HUES64 (cell line): ENCODE data around the gene AKT3.

Experiments used
- H3K27ac ChIP-seq: 2 replicates; pipeline ENCODE4 v1.7.0; 2013; ENCODE audit warnings: low read depth, low read length, inconsistent platforms
- H3K27me3 ChIP-seq: 2 replicates; pipeline ENCODE4 v1.6.1; 2013; ENCODE audit warnings: mild to moderate bottlenecking, low read length; ENCODE audit not compliant: insufficient read depth
- H3K36me3 ChIP-seq: 2 replicates; pipeline ENCODE4 v1.6.1; 2013; ENCODE audit warnings: mild to moderate bottlenecking, low read length; ENCODE audit not compliant: insufficient read depth
- H3K4me1 ChIP-seq: 2 replicates; pipeline ENCODE4 v1.6.1; 2013; ENCODE audit warnings: mild to moderate bottlenecking, low read length, moderate library complexity; ENCODE audit not compliant: insufficient read depth
- H3K4me3 ChIP-seq: 2 replicates; pipeline ENCODE4 v1.5.1; 2013; ENCODE audit warnings: mild to moderate bottlenecking, low read length, moderate library complexity
- H3K9ac ChIP-seq: 2 replicates; pipeline ENCODE4 v1.6.1; 2013; ENCODE audit warnings: mild to moderate bottlenecking, low read depth, low read length
- H3K9me3 ChIP-seq: 2 replicates; pipeline ENCODE4 v1.6.1; 2013; ENCODE audit warnings: low read depth, low read length; ENCODE audit not compliant: insufficient read depth
- WGBS: fragments of 150-250, 120-280 bp; methylation state at CpG from one replicate; pipeline ENCODE4 v1.1.7; 2013; ENCODE audit warnings: missing lambda C conversion rate; 5-methylcytosine and 5-hydroxymethylcytosine counted together

Gene AKT3

GRCh38 chr1:243490748-243491686 lies 359.0 kb downstream of the AKT3 start:
- Histone ChIP-seq H3K27ac (peak overlapping the region; percentile 96), H3K4me1 (peaks cover 41% of the 10 kb centered on the region)
- 49% methylated on average over 7 of the region's 8 CpGs for WGBS

GRCh38 chr1:243489681-243490546 lies 360.1 kb downstream of the AKT3 start:
- no peaks in the 10 kb centered on the region for H3K36me3 ChIP-seq
- peak overlapping the region; percentile 96 for H3K27ac ChIP-seq
- H3K4me3 ChIP-seq: no peak overlapping the region
- no peaks in the 10 kb centered on the region for H3K9me3 ChIP-seq
- 58% methylated on average over 21 of the region's 21 CpGs for WGBS
- H3K9ac ChIP-seq: peak overlapping the region; percentile 53
- peaks cover 38% of the 10 kb centered on the region for H3K4me1 ChIP-seq
- no peaks in the 10 kb centered on the region for H3K27me3 ChIP-seq

More at GRCh38 chr1:243490748-243491686, 359.0 kb downstream of the AKT3 start:
- Histone ChIP-seq H3K4me3 (no peak overlapping the region), H3K27me3 (no peaks in the 10 kb centered on the region), H3K9me3 (no peaks in the 10 kb centered on the region), H3K9ac (peak overlapping the region; percentile 53), H3K36me3 (no peaks in the 10 kb centered on the region)

DNA sequence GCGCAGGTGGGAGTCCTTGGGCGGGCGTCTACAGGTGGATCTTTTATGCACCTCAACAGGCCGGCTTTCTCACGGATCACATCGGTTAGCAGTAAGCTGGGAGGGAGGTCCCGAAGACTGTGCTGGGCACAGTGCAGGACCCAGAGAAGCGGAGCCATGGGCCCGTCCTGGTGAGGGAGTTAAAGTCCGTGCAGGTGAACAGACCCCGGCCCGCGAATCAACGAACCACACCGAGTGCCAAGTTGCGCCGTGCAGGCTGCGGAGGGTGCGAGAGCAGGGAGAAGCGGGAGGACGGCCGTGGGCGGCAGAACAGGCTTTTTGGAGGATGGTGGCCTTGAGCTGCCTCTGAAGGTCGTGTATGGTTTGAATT lies 360.9 kb downstream of the AKT3 start:
- no peaks in the 10 kb centered on the region for H3K27me3 ChIP-seq
- no peaks in the 10 kb centered on the region for H3K36me3 ChIP-seq
- H3K9ac ChIP-seq: 0 out of 2 replicates have a peak overlapping the region, but pooled peaks have one; percentile 5
- H3K4me1 ChIP-seq: peaks cover 35% of the 10 kb centered on the region
- H3K9me3 ChIP-seq: no peaks in the 10 kb centered on the region
- 91% methylated on average over 24 of the region's 24 CpGs for whole genome bisulfite sequencing
- H3K4me3 ChIP-seq: no peak overlapping the region
- H3K27ac ChIP-seq: 0 out of 2 replicates have a peak overlapping the region, but pooled peaks have one; percentile 17

DNA sequence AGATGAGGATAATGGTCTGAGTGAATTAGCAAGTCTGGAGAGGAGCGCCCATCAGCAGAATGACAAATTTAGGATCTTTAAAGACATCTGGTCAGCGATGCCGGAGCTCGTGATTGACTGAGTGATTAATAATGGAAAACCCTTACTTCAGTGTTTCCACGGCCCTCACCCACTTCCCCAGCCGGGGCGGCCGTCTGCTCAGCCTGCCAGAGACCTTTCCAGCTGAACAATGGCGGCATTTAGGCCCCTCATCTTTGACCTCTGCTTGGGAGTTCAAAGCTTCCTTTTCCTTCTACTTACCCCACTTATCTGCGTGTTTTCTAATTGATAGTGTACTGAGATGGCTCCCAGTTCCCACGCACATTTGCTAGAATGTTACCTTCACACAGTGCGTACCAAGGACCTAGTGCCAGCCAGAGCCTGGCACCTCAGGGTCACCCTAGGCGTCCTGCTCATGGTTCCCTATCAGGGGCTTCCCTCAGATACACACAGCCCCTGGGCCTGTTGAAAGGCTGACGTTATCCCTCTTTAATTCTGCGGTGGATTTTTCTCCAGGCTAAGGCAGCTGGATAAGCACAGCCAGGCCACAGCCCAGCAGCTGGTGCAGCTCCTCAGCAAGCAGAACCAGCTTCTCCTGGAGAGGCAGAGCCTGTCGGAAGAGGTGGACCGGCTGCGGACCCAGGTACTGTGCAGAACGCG lies 361.4 kb downstream of the AKT3 start:
- H3K9ac ChIP-seq: no peak overlapping the region
- peaks cover 34% of the 10 kb centered on the region for H3K4me1 ChIP-seq
- no peaks in the 10 kb centered on the region for H3K9me3 ChIP-seq
- no peaks in the 10 kb centered on the region for H3K36me3 ChIP-seq
- peaks cover 4% of the 10 kb centered on the region; the same call in 1 of the 2 replicates for H3K27me3 ChIP-seq
- WGBS: 94% methylated on average over 20 of the region's 20 CpGs
- H3K27ac ChIP-seq: no peak overlapping the region
- no peak overlapping the region for H3K4me3 ChIP-seq

- H3K9me3 ChIP-seq: no peaks in the 10 kb centered on the region
- H3K27ac ChIP-seq: no peak overlapping the region
- H3K4me1 ChIP-seq: peaks cover 31% of the 10 kb centered on the region
- H3K27me3 ChIP-seq: peaks cover 8% of the 10 kb centered on the region
- no peak overlapping the region for H3K4me3 ChIP-seq
- WGBS: 95% methylated on average over 40 of the region's 40 CpGs
- no peaks in the 10 kb centered on the region for H3K36me3 ChIP-seq
- no peak overlapping the region for H3K9ac ChIP-seq
Observed at GRCh38 chr1:243487649-243488227, 362.3 kb downstream of the AKT3 start.

DNA sequence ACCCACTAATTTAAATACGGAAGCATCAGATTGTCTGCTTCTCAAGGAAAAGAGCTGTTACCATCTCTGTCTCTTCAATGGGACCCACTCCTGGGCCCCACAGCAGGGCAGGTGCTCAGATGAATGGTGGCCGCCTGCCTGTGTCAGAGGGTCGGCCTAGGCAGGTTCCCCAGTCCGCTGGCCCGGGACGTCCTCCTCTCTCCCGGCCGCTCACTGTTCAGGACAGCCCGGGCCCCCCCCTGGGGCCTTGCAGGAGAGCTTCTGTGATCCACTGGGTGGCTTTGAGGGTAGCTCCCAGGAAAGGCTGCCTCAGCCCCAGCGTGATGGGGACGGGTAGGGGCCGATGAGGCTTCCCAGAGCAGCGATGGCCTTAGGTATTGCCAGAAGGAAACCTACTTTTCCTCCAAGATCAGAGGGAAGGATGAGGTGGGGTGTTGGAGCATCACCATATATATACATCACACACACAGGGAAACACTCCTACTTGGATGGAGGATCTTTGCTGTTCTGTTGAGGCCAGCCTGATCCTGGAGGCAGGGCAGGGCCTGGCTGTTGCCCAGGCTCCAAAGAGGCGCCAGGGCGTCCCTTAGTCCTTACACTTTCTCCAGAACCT lies 362.9 kb downstream of the AKT3 start:
- Histone ChIP-seq H3K27ac (no peak overlapping the region), H3K36me3 (no peaks in the 10 kb centered on the region), H3K4me3 (no peak overlapping the region), H3K27me3 (peaks cover 14% of the 10 kb centered on the region), H3K9me3 (no peaks in the 10 kb centered on the region), H3K9ac (no peak overlapping the region), H3K4me1 (peaks cover 31% of the 10 kb centered on the region)
- WGBS: 94% methylated on average over 15 of the region's 15 CpGs

DNA sequence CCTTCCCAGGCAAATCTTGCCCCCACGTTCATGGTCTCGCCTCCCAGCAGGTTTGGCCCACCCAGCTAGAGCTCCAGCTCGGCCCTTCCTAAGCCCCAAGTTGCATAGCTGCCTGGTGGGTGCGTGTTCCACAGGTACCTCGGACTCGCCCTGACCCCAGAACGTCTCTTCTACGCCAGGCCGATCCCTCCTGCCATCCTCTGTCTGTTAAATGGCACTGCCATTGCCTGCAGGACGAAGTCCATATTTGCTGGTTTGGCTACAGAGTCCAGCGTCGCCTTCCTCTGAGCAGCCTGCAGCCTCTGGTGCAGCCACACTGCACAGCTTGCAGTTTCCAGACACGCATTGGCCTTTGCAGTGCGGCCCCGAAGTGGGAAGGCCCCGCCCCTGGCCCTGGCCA lies 366.1 kb downstream of the AKT3 start:
- H3K36me3 ChIP-seq: no peaks in the 10 kb centered on the region
- H3K27me3 ChIP-seq: peaks cover 16% of the 10 kb centered on the region
- WGBS: 87% methylated on average over 16 of the region's 16 CpGs
- peaks cover 14% of the 10 kb centered on the region; the same call in 1 of the 2 replicates for H3K4me1 ChIP-seq
- H3K27ac ChIP-seq: no peak overlapping the region
- no peaks in the 10 kb centered on the region for H3K9me3 ChIP-seq
- H3K4me3 ChIP-seq: peak overlapping the region; percentile 56; the same call in 1 of the 2 replicates
- peak overlapping the region; percentile 64; the same call in 1 of the 2 replicates for H3K9ac ChIP-seq

- peaks cover 16% of the 10 kb centered on the region for H3K27me3 ChIP-seq
- H3K9ac ChIP-seq: peak overlapping the region; percentile 64
- H3K9me3 ChIP-seq: no peaks in the 10 kb centered on the region
- WGBS: 1% methylated on average over 60 of the region's 60 CpGs
- no peak overlapping the region for H3K27ac ChIP-seq
- H3K4me3 ChIP-seq: peak overlapping the region; percentile 56
- no peaks in the 10 kb centered on the region for H3K36me3 ChIP-seq
- peaks cover 13% of the 10 kb centered on the region; the same call in 1 of the 2 replicates for H3K4me1 ChIP-seq
Observed at GRCh38 chr1:243483071-243483771, 366.8 kb downstream of the AKT3 start.

- H3K4me1 ChIP-seq: peaks cover 13% of the 10 kb centered on the region; the same call in 1 of the 2 replicates
- 28% methylated on average over 25 of the region's 25 CpGs for WGBS
- peak overlapping the region; percentile 64; the same call in 1 of the 2 replicates for H3K9ac ChIP-seq
- no peaks in the 10 kb centered on the region for H3K36me3 ChIP-seq
- peaks cover 16% of the 10 kb centered on the region for H3K27me3 ChIP-seq
- no peak overlapping the region for H3K27ac ChIP-seq
- H3K9me3 ChIP-seq: no peaks in the 10 kb centered on the region
- H3K4me3 ChIP-seq: peak overlapping the region; percentile 56
Observed at GRCh38 chr1:243482141-243483022, 367.7 kb downstream of the AKT3 start.
